Neuronal stem cell (in vitro differentiated cells): ENCODE measurements around the gene DCUN1D1.
"Not testable (repeated sequence)": the region's sequence is repeated elsewhere in the genome, so short reads cannot be mapped to it uniquely, and the experiment has no call there.

Source experiments
- DNase-seq: peaks from one replicate; pipeline ENCODE4 v3.0.0-alpha.2; 2013; ENCODE audit warnings: low spot score
- H2AFZ ChIP-seq: one replicate; pipeline ENCODE4 v1.6.1; 2013; ENCODE audit warnings: mild to moderate bottlenecking, low read length, inconsistent platforms
- H2AK5ac ChIP-seq: 2 replicates; pipeline ENCODE4 v1.6.1; 2013; ENCODE audit warnings: low read depth, mild to moderate bottlenecking, inconsistent platforms, low read length, moderate library complexity, mixed read lengths
- H2BK120ac ChIP-seq: 2 replicates; pipeline ENCODE4 v1.6.1; 2013; ENCODE audit warnings: low read depth, mild to moderate bottlenecking, inconsistent platforms, low read length, moderate library complexity, mixed read lengths
- H2BK12ac ChIP-seq: one replicate; pipeline ENCODE4 v1.6.1; 2013; ENCODE audit warnings: low read length, inconsistent platforms
- H2BK15ac ChIP-seq: 2 replicates; pipeline ENCODE4 v1.6.1; 2013; ENCODE audit warnings: mild to moderate bottlenecking, low read length, inconsistent platforms, mixed read lengths
- H2BK5ac ChIP-seq: one replicate; pipeline ENCODE4 v1.6.1; 2013; ENCODE audit warnings: inconsistent platforms, mild to moderate bottlenecking, low read length, moderate library complexity
- H3K14ac ChIP-seq: one replicate; pipeline ENCODE4 v1.6.1; 2013; ENCODE audit warnings: low read length, inconsistent platforms
- H3K18ac ChIP-seq: 2 replicates; pipeline ENCODE4 v1.6.1; 2013; ENCODE audit warnings: low read length, inconsistent platforms
- H3K23ac ChIP-seq: 2 replicates; pipeline ENCODE4 v1.6.1; 2013; ENCODE audit warnings: low read depth, mild to moderate bottlenecking, mixed read lengths, low read length, inconsistent platforms; ENCODE audit not compliant: poor library complexity
- H3K27ac ChIP-seq: replicated peaks from 3 replicates; pipeline ENCODE4 v1.5.1; 2013; ENCODE audit warnings: low read length, inconsistent platforms
- H3K27me3 ChIP-seq, 3 experiments: 2 replicates each; pipeline ENCODE4 v1.6.1; 2013; ENCODE audit warnings: low read length in 3 of 3, mild to moderate bottlenecking in 2 of 3, inconsistent platforms in 1 of 3, low read depth in 1 of 3, mixed read lengths in 1 of 3, moderate library complexity in 1 of 3; ENCODE audit not compliant: control insufficient read depth in 3 of 3, insufficient read depth in 3 of 3
- H3K36me3 ChIP-seq, 2 donors: replicated peaks in 1 of 2; 2 replicates each; pipeline ENCODE4 v1.6.1; 2013; ENCODE audit warnings: low read length in 2 of 2; ENCODE audit not compliant: control insufficient read depth in 2 of 2, insufficient read depth in 2 of 2
- H3K4ac ChIP-seq: 2 replicates; pipeline ENCODE4 v1.6.1; 2013; ENCODE audit warnings: inconsistent platforms, mild to moderate bottlenecking, low read length, moderate library complexity
- H3K4me1 ChIP-seq, 2 donors: 1 replicate in 1 of 2; 2 replicates in 1 of 2; pipeline ENCODE4 v1.6.1; 2013; ENCODE audit warnings: low read length in 2 of 2, low read depth in 1 of 2; ENCODE audit not compliant: control insufficient read depth in 2 of 2, insufficient read depth in 1 of 2
- H3K4me2 ChIP-seq: one replicate; pipeline ENCODE4 v1.6.1; 2013; ENCODE audit warnings: mild to moderate bottlenecking, low read length, inconsistent platforms; ENCODE audit not compliant: insufficient read depth, poor library complexity, severe bottlenecking
- H3K4me3 ChIP-seq, 2 donors: 2 replicates each; pipeline ENCODE4 v1.5.1; 2013; ENCODE audit warnings: low read length in 2 of 2, mild to moderate bottlenecking in 2 of 2, inconsistent platforms in 1 of 2, moderate library complexity in 1 of 2
- H3K79me1 ChIP-seq: one replicate; pipeline ENCODE4 v1.6.1; 2013; ENCODE audit warnings: low read depth, mild to moderate bottlenecking, inconsistent platforms, low read length, moderate library complexity
- H3K9ac ChIP-seq: one replicate; pipeline ENCODE4 v1.6.1; 2013; ENCODE audit warnings: mild to moderate bottlenecking, low read depth, low read length, inconsistent platforms; ENCODE audit not compliant: poor library complexity
- H3K9me3 ChIP-seq, 2 donors: replicated peaks in 1 of 2; 2 replicates each; pipeline versions ENCODE3 to v1.6.1; 2013; ENCODE audit warnings: low read length in 2 of 2, mild to moderate bottlenecking in 2 of 2, inconsistent platforms in 1 of 2, low read depth in 1 of 2, mixed read lengths in 1 of 2, moderate library complexity in 1 of 2; ENCODE audit not compliant: control insufficient read depth in 2 of 2, insufficient read depth in 1 of 2
- H4K8ac ChIP-seq: one replicate; pipeline ENCODE4 v1.6.1; 2013; ENCODE audit warnings: low read depth, mild to moderate bottlenecking, inconsistent platforms, low read length, moderate library complexity
- H4K91ac ChIP-seq: one replicate; pipeline ENCODE4 v1.6.1; 2013; ENCODE audit warnings: low read length, low read depth, mild to moderate bottlenecking, inconsistent platforms; ENCODE audit not compliant: poor library complexity
- WGBS, 2 donors: extraction: QIAGEN DNeasy Blood & Tissue Kit; methylation state at CpG; one replicate each; pipeline ENCODE4 v1.1.7; 2013; ENCODE audit warnings: missing lambda C conversion rate in 2 of 2, mixed read lengths in 1 of 2; ENCODE audit not compliant: insufficient read length in 2 of 2, insufficient replicate concordance in 1 of 2; ENCODE audit errors: extremely low coverage in 2 of 2; 5-methylcytosine and 5-hydroxymethylcytosine counted together

DCUN1D1 gene

GRCh38 chr3:182993486-182994201 lies 13.3 kb upstream of the DCUN1D1 start:
- WGBS, 2 donors, result no CpG with 5 or more reads among the region's 4 CpGs
- not testable (repeated sequence) for H3K9ac ChIP-seq, H3K4me2 ChIP-seq, H3K4me3 ChIP-seq, H2BK15ac ChIP-seq, H3K4me1 ChIP-seq, H3K23ac ChIP-seq, H4K8ac ChIP-seq, DNase-seq, H3K36me3 ChIP-seq, H3K9me3 ChIP-seq, H3K4ac ChIP-seq, H3K79me1 ChIP-seq, H3K14ac ChIP-seq, H2AFZ ChIP-seq, H2BK12ac ChIP-seq, H2BK120ac ChIP-seq, H2BK5ac ChIP-seq, H3K18ac ChIP-seq, H2AK5ac ChIP-seq, H3K27ac ChIP-seq, H3K27me3 ChIP-seq, H4K91ac ChIP-seq

- Histone ChIP-seq H3K4me3 (no peak overlapping the region), H2BK12ac (no peak overlapping the region), H2BK5ac (no peak overlapping the region), H2BK15ac (no peak overlapping the region), H3K79me1 (no peaks in the 10 kb centered on the region), H3K4me1 (no peaks in the 10 kb centered on the region), H3K27ac (no peak overlapping the region), H3K23ac (no peak overlapping the region), H2BK120ac (no peak overlapping the region), H2AFZ (no peak overlapping the region), H4K8ac (no peak overlapping the region), H3K14ac (no peak overlapping the region), H3K4me2 (no peak overlapping the region), H2AK5ac (no peak overlapping the region), H3K9me3 (no peaks in the 10 kb centered on the region), H3K27me3 (no peaks in the 10 kb centered on the region), H3K9ac (no peak overlapping the region), H3K18ac (no peak overlapping the region), H3K4ac (no peak overlapping the region), H3K36me3 (no peaks in the 10 kb centered on the region), H4K91ac (no peak overlapping the region)
- DNase-seq, result no peak
- WGBS, 2 donors, result no CpG with 5 or more reads among the region's 3 CpGs
Measured at GRCh38 chr3:182989566-182989965, 9.2 kb upstream of the DCUN1D1 start.

- no peak overlapping the region for H2BK12ac ChIP-seq
- H3K4me1 ChIP-seq, result peaks cover 0 to 2% of the 10 kb centered on the region in 2 donors
- no peak overlapping the region for H3K23ac ChIP-seq
- H4K91ac ChIP-seq, result no peak overlapping the region
- H3K79me1 ChIP-seq, result no peaks in the 10 kb centered on the region
- no peak overlapping the region for H2BK120ac ChIP-seq
- no peaks in the 10 kb centered on the region for H3K9me3 ChIP-seq
- no peak for DNase-seq
- H4K8ac ChIP-seq, result no peak overlapping the region
- H3K27me3 ChIP-seq, result no peaks in the 10 kb centered on the region
- no peak overlapping the region for H3K27ac ChIP-seq
- H3K36me3 ChIP-seq, result no peaks in the 10 kb centered on the region
- no peak overlapping the region for H3K9ac ChIP-seq
- no peak overlapping the region for H3K14ac ChIP-seq
- WGBS, 2 donors, result no CpG with 5 or more reads among the region's 6 CpGs
- no peak overlapping the region for H3K4me3 ChIP-seq
- no peak overlapping the region for H2BK15ac ChIP-seq
- H3K18ac ChIP-seq, result no peak overlapping the region
- no peak overlapping the region for H3K4me2 ChIP-seq
- H2AK5ac ChIP-seq, result no peak overlapping the region
- H3K4ac ChIP-seq, result no peak overlapping the region
- no peak overlapping the region for H2AFZ ChIP-seq
- no peak overlapping the region for H2BK5ac ChIP-seq
Measured at GRCh38 chr3:182986021-182986420, 5.7 kb upstream of the DCUN1D1 start.

- Histone ChIP-seq H3K4ac (no peak overlapping the region), H2BK12ac (no peak overlapping the region), H3K79me1 (no peaks in the 10 kb centered on the region), H3K9ac (no peak overlapping the region), H3K4me1 (peaks cover 0 to 4% of the 10 kb centered on the region in 2 donors), H2AFZ (no peak overlapping the region), H3K14ac (no peak overlapping the region), H3K4me2 (no peak overlapping the region), H3K23ac (no peak overlapping the region), H3K9me3 (no peaks in the 10 kb centered on the region), H3K18ac (no peak overlapping the region), H2BK15ac (no peak overlapping the region), H3K27ac (no peak overlapping the region), H2AK5ac (no peak overlapping the region), H3K4me3 (no peak overlapping the region), H3K27me3 (no peaks in the 10 kb centered on the region), H3K36me3 (no peaks in the 10 kb centered on the region), H4K91ac (no peak overlapping the region), H2BK5ac (no peak overlapping the region), H4K8ac (no peak overlapping the region), H2BK120ac (no peak overlapping the region)
- no peak for DNase-seq
Measured at GRCh38 chr3:182983876-182984275, 3.5 kb upstream of the DCUN1D1 start.
